ENCODE measurements around the gene IL11.

The IL11 gene

DNA sequence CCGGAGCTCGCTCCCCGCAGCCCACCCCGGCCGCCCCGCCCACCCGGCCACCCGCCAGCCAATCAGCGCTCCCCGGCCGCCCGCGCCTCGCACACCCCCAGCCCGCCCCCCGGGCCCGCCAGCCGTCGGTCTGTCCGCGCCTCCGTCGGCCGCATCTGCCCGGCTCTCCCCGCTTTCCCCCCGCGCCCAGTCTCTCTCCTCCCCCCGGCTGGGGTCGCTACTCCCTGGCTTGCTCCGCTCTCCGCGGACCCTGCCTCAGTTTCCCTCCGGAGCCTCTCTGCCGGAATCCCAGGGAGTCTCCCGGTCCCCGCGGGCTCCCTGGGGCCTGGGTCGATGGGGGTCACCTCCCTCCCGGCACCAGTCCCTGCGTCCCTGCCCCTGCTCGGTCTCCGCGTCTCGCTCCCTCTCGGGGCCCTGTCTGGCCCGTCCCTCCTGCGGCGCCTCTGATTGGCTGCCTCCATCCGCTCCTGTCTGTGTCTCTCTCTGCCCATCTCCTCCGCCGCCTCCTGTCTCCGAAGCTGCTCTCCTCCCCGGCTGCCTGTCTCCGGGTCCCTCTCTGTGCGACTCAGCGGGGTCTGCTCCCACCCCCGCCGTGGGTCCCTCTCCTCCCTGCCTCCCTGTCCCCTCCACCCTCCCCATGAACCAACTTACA lies 484 bp downstream of the IL11 start:
- DNase-seq, result no peak

GRCh38 chr19:55368701-55369563 lies 1.3 kb downstream of the IL11 start:
- DNase-seq, result no peak

DNA sequence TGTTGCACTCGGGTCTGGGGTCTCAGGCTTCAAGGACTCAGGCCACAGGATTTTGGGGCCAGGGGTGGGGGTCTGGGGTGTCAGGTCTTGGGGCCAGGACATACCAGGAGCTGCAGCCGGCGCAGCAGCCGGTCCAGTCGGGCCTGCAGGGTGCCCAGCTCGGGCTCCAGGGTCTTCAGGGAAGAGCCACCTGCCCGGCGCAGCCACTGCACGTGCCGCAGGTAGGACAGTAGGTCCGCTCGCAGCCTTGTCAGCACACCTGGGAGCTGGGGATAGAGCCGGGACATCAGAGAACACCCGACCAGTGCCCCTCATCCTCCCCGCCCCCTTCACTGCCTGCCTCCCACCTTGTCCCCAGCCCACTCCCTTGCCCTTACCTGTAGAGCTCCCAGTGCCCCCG lies 2.2 kb downstream of the IL11 start:
- DNase-seq, result no peak

DNA sequence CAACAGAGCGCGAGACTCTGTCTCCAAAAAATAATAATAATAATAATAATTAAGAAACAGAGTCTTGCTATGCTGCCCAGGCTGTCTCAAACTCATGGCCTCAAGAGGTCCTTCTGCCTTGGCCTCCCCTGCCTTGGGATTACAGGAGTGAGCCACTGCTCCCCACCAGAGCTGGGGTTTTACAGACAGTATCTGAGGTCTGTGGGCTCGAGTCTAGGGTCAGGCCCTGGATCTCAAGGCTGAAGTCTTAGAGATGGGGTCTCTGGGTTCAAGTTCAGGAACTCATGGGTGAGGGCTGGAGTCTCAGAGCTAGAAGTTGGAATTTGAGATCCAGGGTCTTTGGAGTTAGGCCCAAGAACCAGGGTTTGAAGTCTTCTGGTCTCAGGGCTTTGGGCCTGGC lies 3.5 kb downstream of the IL11 start:
- DNase-seq, result no peak

GRCh38 chr19:55365964-55366363 lies 4.3 kb downstream of the IL11 start:
- no peak for DNase-seq

DNA sequence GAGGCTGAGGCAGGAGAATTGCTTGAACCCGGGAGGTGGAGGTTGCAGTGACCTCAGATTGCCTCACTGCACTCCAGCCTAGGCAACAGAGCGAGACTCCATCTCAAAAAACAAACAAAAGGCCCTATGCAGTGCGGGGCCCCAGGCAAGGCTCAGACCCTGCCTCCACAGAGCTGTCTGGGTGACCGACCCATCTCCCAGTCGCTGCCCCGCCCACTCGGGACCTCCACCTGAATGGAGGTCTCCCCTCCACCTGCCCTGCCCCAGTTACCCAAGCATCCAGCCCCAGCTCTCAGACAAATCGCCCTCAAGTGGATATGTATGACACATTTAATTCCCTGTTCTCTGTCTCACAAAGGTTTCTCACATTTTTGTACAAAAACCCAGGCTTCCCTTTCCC lies 5.0 kb downstream of the IL11 start:
- no peak for DNase-seq

- DNase-seq, result no peak
Observed at GRCh38 chr19:55362990-55363716, 7.1 kb downstream of the IL11 start, which contains the start of gene GARIN5B. Gene GARIN5B, minus strand, starts transcription at chr19:55363260. Its CDS starts 194 bp downstream, at chr19:55363066.

GRCh38 chr19:55362174-55362989 lies 7.9 kb downstream of the IL11 start:
- no peak for DNase-seq

GRCh38 chr19:55360902-55361301 lies 9.4 kb downstream of the IL11 start:
- no peak for DNase-seq

DNA sequence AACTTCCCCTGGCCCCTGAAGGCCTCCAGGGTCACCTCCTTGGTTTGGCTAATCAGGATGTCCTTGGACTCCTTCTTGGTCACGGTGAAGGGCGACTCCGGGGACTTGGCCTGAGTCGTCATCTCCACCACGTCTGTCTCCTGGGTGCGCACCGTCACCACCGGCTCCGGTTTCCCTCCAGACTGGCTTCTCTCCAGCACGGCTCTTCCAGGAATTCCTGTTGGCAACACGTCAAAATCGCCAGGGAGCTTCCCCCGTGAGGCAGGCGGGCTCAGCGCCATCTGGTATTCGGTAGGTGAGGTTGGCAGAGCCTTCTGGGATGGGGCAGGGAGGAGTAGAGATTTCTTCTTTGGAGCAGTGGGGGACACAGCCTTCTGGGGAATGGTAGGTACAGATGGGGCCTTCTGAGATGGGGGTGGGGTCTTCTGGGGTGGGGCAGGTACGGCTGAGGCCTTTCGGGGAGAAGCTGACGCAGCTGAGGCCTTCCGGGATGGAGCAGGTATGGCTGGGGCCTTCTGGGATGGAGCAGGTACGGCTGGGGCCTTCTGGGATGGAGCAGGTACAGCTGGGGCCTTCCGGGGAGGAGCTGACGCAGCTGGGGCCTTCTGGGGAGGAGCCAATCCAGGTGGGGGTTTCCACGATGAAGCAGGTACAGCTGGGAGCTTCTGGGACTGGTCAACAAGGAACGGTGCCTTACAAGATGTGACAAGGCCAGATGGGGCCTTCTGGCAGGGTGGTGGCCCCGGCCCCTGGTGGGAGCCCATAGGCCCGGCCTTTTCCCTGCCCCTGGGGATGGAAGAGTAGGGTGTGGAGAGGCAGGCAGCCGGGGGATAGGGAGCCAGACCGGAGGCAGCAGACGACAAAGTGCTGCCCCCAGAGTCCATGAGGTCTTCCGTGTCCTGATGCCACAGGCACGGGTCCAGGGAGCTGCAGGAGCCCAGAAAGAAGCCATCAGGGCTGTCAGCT lies 11.0 kb downstream of the IL11 start:
- DNase-seq, result no peak

GRCh38 chr19:55358493-55358892 lies 11.8 kb downstream of the IL11 start:
- DNase-seq, result no peak

DNA sequence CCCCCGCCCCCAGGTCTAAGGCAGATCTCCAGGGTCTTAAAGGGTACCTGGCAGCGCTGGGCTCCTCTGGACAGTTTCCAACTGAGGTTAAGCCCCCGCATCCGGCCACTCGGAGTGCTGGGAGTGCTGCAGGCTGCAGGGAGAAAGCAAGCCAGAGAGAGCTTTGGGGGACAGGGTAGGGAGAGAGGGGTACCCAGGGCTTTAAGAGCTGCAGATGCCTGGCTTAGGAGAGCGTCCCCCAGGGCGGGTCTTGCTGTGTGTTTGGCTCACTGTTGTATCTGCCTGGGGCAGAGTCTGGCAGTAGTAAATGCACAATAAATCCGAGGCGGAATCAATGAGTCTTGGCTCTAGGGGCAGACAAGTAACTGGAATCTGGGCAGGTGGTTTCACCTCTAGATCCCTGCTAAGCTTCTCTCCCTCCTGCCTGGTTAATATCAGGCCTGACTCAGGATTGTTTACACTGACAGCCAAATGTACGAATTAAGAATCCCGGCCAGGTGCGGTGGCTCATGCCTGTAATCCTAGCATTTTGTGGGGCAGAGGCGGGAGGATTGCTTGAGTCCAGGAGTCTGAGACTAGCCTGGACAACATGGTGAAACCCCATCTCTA lies 14.9 kb downstream of the IL11 start:
- DNase-seq, result no peak

GRCh38 chr19:55354698-55355212 lies 15.5 kb downstream of the IL11 start, which contains the start of gene COX6B2:
Gene COX6B2, minus strand, starts transcription at chr19:55354719. Its CDS starts 198 bp downstream, at chr19:55354521.
- no peak for DNase-seq

DNA sequence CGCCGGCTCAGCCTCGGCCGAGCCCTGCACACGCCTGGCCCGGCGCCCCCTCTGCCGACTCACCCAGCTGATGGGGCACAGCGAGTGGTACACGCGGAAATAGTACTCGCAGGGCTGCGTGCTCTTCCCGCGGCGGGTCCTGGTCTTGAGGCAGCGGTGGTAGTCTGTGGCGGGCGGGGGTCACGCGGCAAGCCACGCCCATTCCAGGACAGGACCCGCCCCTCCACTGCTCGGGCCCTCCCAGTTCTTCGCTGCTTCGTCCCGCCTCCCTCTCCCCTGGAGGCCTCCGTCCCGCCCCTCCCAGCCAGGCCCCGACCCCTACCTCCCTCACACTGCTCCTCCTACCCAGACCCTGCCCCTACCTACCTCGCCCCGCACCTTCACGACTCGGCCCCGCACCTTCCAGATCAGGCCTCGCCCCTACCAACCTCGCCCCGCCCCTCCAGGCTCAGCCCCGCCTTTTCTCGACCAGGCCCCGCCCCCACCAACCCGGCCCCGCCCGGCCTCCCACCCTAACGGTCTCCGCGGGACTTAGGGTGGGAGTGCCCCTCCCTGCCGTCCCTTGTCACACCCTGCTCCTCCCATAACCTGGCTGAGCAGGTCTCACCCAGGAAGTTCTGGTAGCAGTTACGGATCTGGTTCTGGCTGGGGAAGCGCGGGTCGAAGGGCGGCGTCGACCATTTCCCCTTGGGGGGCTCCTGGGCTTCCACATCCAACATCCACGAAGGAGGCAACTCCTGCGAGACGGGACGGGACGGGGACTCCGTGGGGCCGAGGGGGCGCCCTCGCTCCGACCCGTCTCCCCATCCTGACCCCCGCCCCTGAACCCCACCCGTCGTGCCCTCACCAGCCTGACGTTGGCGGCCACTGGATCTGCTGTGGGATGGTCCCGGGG lies 16.2 kb downstream of the IL11 start:
- no peak for DNase-seq

DNA sequence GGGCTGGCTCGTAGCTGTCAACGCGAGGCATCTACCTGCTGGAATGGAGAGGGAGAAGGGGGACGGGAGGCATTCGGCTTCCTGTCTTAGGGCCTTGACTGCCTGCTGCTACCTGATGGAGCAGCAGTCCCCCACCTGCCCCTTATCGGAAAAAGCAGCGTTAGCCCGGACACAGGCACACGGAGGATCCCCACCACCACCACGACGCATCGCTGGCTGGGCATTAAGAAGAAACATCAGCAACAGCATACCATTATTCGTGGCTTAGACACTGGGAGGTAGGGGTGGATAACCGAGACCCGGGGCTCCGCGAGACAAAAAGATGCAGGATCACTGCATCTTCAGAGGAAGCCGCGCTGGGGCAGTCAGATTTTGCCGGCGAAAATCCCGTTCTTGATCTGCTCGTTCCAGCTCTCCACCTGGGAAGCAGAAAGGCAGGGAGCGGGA lies 16.9 kb downstream of the IL11 start:
- no peak for DNase-seq

DNA sequence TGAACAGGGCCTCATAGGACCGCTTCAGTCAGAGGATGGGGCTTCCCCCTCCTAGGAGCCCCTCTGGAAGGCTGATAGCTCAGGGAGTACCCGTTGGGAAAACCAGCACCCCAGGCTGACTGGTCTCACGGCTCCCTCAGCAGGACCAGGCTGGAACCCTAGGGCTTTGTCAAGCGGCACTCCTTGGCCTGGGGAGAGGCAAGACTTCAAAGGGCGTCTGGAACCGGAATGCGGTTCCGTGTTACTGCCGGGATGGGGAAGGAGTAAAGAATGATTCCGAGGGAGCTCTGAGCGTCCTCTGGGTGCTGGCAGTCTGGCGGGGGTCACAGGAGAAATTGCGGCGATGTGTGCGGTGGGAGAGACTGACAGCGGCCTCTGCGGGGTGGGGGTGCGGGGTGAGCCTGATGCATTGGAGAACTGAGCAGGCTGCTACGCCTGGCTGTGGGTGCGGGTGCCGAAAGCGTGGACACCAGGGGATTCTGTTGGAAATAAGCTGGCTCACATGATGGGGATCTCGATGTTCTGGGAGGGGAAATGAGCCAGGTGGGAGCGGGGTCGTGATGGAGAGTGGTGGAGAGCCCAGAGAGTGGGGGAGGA lies 17.6 kb downstream of the IL11 start:
- DNase-seq, result no peak

DNA sequence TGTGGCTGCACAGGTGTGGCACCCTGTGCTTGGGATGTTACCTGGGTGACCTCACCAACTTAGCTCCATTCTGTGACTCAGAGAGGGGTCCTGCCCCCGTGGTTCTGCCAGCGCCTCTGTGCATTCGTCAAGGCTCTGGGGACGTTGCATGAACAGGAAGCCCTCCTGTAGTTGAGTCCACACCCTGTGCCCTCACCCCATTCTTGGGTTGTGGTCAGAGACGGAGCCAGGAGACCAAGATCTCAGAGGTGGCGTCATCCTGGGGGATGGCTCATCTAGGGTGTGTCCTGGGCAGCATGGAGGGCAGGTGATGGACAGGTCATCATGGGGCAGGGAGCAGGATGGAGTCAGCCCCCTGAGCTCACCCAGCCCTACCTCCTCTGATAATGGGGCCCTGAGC lies 18.2 kb downstream of the IL11 start:
- no peak for DNase-seq

DNA sequence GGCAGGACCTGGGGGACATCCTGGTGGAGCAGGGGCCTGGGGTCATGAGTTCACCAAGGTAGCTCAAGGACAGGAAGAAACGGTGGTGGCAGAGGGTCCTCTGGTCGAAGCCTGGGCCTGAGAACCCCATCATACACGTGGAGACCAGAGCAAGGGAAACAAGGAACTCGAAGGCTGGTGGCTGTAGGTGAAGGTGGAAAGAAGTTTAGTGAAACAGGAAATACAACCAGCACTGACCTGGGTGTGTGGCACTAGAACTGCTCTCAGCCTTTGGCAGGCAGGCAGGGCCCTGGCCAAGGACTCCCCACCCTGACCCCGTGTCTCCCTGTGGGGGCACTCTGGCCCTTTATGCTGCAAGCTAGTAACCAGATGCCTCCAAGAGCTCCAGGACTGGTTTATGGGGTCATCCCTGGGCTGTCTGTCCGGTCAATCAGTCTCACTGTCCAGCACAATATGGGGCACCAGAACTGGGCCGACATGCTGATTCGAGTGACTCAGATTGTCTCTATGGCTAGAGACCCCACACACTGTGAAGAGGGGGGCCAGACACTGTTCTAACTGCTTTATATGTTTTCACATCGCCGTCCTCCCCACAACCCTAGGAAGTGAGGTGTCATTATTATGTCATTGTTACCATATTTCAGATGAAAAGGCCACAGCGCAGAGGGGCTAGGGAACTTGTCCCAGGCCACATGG lies 19.5 kb downstream of the IL11 start:
- DNase-seq, result no peak
